A549 treated with DMSO at 1 μM for 4 hours (cell line): ENCODE measurements around the gene MAPK10. TPM values are rescaled to one million over a fixed set of nuclear protein-coding genes. Genes with fewer than 3 reads are reported as not detected.

Experiments
- total RNA-seq: library from RNA; stranded (reverse); fragments of 200-300 nt; extraction: Qiagen RNA extraction; gene quantifications from 5 replicates; pipeline ENCODE4 v1.2.3, GENCODE V29; 2022; ENCODE audit warnings: low read depth

MAPK10 gene
- 0.34 to 0.68 TPM (median 0.45 TPM) in 5 replicates for total RNA-seq

GRCh38 chr4:86359944-86360478 is at the start of gene MAPK10:
Gene MAPK10, minus strand, starts transcription at chr4:86360053.

Other genes with a start within 250 kb of the MAPK10 start
- 4.4 to 5.9 TPM (median 5.2 TPM) in 5 replicates for gene PTPN13, start 234.3 kb upstream of the MAPK10 start, total RNA-seq